Skeletal muscle satellite cell (primary cell): Measurements from ENCODE around the gene TSPAN14.

ENCODE experiments used
- H3K27me3 ChIP-seq: 2 replicates; pipeline ENCODE4 v1.7.0; 2013; ENCODE audit warnings: low read length; ENCODE audit not compliant: control insufficient read depth, insufficient read depth
- H3K36me3 ChIP-seq: 2 replicates; pipeline ENCODE4 v1.7.0; 2013; ENCODE audit warnings: mild to moderate bottlenecking, control low read depth, low read length; ENCODE audit not compliant: insufficient read depth
- H3K4me1 ChIP-seq: 2 replicates; pipeline ENCODE4 v1.7.0; 2013; ENCODE audit warnings: low read length; ENCODE audit not compliant: control insufficient read depth, insufficient read depth
- H3K4me2 ChIP-seq: 2 replicates; pipeline ENCODE4 v1.7.0; 2013; ENCODE audit warnings: mild to moderate bottlenecking, low read length
- H3K4me3 ChIP-seq: 2 replicates; pipeline ENCODE4 v1.7.0; 2013; ENCODE audit warnings: low read length
- H3K9ac ChIP-seq: 2 replicates; pipeline ENCODE4 v1.7.0; 2013; ENCODE audit warnings: mild to moderate bottlenecking, low read depth, low read length, moderate library complexity
- H3K9me3 ChIP-seq: replicated peaks from 2 replicates; pipeline ENCODE4 v1.7.0; 2013; ENCODE audit warnings: mild to moderate bottlenecking, control low read depth, low read length

TSPAN14 gene

GRCh38 chr10:80519936-80520650 lies 66.0 kb downstream of the TSPAN14 start:
- no peaks in the 10 kb centered on the region for H3K27me3 ChIP-seq
- peaks cover 14% of the 10 kb centered on the region for H3K36me3 ChIP-seq
- no peaks in the 10 kb centered on the region for H3K9me3 ChIP-seq
- H3K4me1 ChIP-seq: no peaks in the 10 kb centered on the region
- no peak overlapping the region for H3K9ac ChIP-seq
- no peak overlapping the region for H3K4me3 ChIP-seq
- no peak overlapping the region for H3K4me2 ChIP-seq

GRCh38 chr10:80520661-80521470 lies 66.8 kb downstream of the TSPAN14 start:
- Histone ChIP-seq H3K27me3 (no peaks in the 10 kb centered on the region), H3K4me2 (no peak overlapping the region), H3K36me3 (peaks cover 14% of the 10 kb centered on the region), H3K4me1 (no peaks in the 10 kb centered on the region), H3K9me3 (no peaks in the 10 kb centered on the region), H3K4me3 (no peak overlapping the region), H3K9ac (no peak overlapping the region)

- no peaks in the 10 kb centered on the region for H3K27me3 ChIP-seq
- no peak overlapping the region for H3K9ac ChIP-seq
- H3K4me3 ChIP-seq: no peak overlapping the region
- no peaks in the 10 kb centered on the region for H3K4me1 ChIP-seq
- H3K4me2 ChIP-seq: no peak overlapping the region
- H3K36me3 ChIP-seq: peaks cover 11% of the 10 kb centered on the region
- H3K9me3 ChIP-seq: no peaks in the 10 kb centered on the region
Measured at GRCh38 chr10:80522756-80523363, 68.8 kb downstream of the TSPAN14 start.

- Histone ChIP-seq H3K36me3 (peaks cover 7% of the 10 kb centered on the region), H3K4me1 (no peaks in the 10 kb centered on the region), H3K4me3 (no peak overlapping the region), H3K9ac (no peak overlapping the region), H3K27me3 (no peaks in the 10 kb centered on the region), H3K4me2 (no peak overlapping the region), H3K9me3 (no peaks in the 10 kb centered on the region)
Measured at GRCh38 chr10:80523773-80524172, 69.7 kb downstream of the TSPAN14 start.

- no peak overlapping the region for H3K9ac ChIP-seq
- H3K9me3 ChIP-seq: no peaks in the 10 kb centered on the region
- H3K4me1 ChIP-seq: no peaks in the 10 kb centered on the region
- no peak overlapping the region for H3K4me3 ChIP-seq
- no peaks in the 10 kb centered on the region for H3K27me3 ChIP-seq
- peaks cover 7% of the 10 kb centered on the region for H3K36me3 ChIP-seq
- H3K4me2 ChIP-seq: no peak overlapping the region
Measured at GRCh38 chr10:80524190-80524909, 70.2 kb downstream of the TSPAN14 start.

- H3K9me3 ChIP-seq: no peaks in the 10 kb centered on the region
- H3K4me2 ChIP-seq: no peak overlapping the region
- H3K27me3 ChIP-seq: no peaks in the 10 kb centered on the region
- no peak overlapping the region for H3K4me3 ChIP-seq
- no peak overlapping the region for H3K9ac ChIP-seq
- H3K36me3 ChIP-seq: peaks cover 1% of the 10 kb centered on the region
- H3K4me1 ChIP-seq: no peaks in the 10 kb centered on the region
Measured at GRCh38 chr10:80526218-80526617, 72.1 kb downstream of the TSPAN14 start.

- H3K9me3 ChIP-seq: no peaks in the 10 kb centered on the region
- H3K4me3 ChIP-seq: no peak overlapping the region
- H3K4me2 ChIP-seq: no peak overlapping the region
- H3K9ac ChIP-seq: no peak overlapping the region
- H3K4me1 ChIP-seq: no peaks in the 10 kb centered on the region
- H3K36me3 ChIP-seq: no peaks in the 10 kb centered on the region
- no peaks in the 10 kb centered on the region for H3K27me3 ChIP-seq
Measured at GRCh38 chr10:80526742-80527141, 72.6 kb downstream of the TSPAN14 start.

- H3K4me1 ChIP-seq: no peaks in the 10 kb centered on the region
- no peak overlapping the region for H3K9ac ChIP-seq
- no peak overlapping the region for H3K4me3 ChIP-seq
- H3K4me2 ChIP-seq: no peak overlapping the region
- no peaks in the 10 kb centered on the region for H3K9me3 ChIP-seq
- no peaks in the 10 kb centered on the region for H3K27me3 ChIP-seq
- no peaks in the 10 kb centered on the region for H3K36me3 ChIP-seq
Measured at GRCh38 chr10:80528185-80528700, 74.1 kb downstream of the TSPAN14 start.

GRCh38 chr10:80528901-80529300 lies 74.8 kb downstream of the TSPAN14 start:
- no peaks in the 10 kb centered on the region for H3K4me1 ChIP-seq
- H3K9me3 ChIP-seq: no peaks in the 10 kb centered on the region
- no peak overlapping the region for H3K4me3 ChIP-seq
- H3K4me2 ChIP-seq: no peak overlapping the region
- H3K9ac ChIP-seq: no peak overlapping the region
- H3K27me3 ChIP-seq: no peaks in the 10 kb centered on the region
- H3K36me3 ChIP-seq: no peaks in the 10 kb centered on the region

GRCh38 chr10:80529604-80530003 lies 75.5 kb downstream of the TSPAN14 start:
- Histone ChIP-seq H3K4me3 (no peak overlapping the region), H3K4me2 (no peak overlapping the region), H3K4me1 (no peaks in the 10 kb centered on the region), H3K27me3 (no peaks in the 10 kb centered on the region), H3K9ac (no peak overlapping the region), H3K9me3 (no peaks in the 10 kb centered on the region), H3K36me3 (no peaks in the 10 kb centered on the region)

GRCh38 chr10:80530251-80530650 lies 76.1 kb downstream of the TSPAN14 start:
- Histone ChIP-seq H3K4me1 (no peaks in the 10 kb centered on the region), H3K27me3 (no peaks in the 10 kb centered on the region), H3K9ac (no peak overlapping the region), H3K36me3 (no peaks in the 10 kb centered on the region), H3K9me3 (no peaks in the 10 kb centered on the region), H3K4me3 (no peak overlapping the region), H3K4me2 (no peak overlapping the region)
